ENCODE data around the gene SLC35D2. TPM values are rescaled to one million over a fixed set of nuclear protein-coding genes. Genes with fewer than 3 reads are reported as not detected.

The SLC35D2 gene
- total RNA-seq, 2 experiments from 2014 or later: 0.44 to 1.4 TPM

DNA sequence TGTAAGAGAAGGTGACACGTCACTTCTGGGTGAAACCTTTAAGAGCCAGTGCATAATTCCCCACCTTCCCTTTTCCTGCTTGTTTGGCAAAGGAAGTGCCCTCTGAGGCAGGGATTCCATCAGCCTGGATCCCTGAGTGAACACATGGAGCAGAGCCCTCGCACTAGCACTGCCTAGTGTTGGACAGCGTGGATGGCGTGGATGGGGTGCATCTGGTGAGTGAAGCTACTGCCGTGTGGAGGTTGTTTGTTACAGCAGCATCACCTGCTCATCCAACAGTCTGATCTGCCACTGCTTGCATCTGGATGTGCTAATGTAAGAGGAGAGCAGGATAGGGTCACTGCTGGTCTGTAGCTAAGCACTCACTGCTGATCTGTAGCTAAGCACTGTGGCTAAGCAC is 35.2 kb downstream of the SLC35D2 start:
- no peak overlapping the region for H3K27ac ChIP-seq (ENCODE audit: low read depth, low read length, poor library complexity, severe bottlenecking)
- no peak for DNase-seq (ENCODE audit: low spot score)
- H3K36me3 ChIP-seq (ENCODE audit: insufficient read depth, low read length): 0 out of 2 replicates have a peak, but pooled peaks cover 3% of the 10 kb centered on the region
- intact Hi-C loops (cut with micrococcal nuclease; ENCODE audit: unreplicated experiment): no loop called here
- no peaks in the 10 kb centered on the region for H3K9me2 ChIP-seq (ENCODE audit: insufficient read depth, low read length)
- no peaks in the 10 kb centered on the region for H3K9me3 ChIP-seq (ENCODE audit: low read length)
- CTCF ChIA-PET (ENCODE audit: unreplicated experiment): no interaction called here
- no peak overlapping the region for H2AFZ ChIP-seq (ENCODE audit: low read length)
- TF ChIP-seq EZH2phosphoT487 (IDR thresholded peaks at IDR 0.05; ENCODE audit: borderline replicate concordance, low read depth, low read length) (no peak), CTCF (conservative IDR thresholded peaks at IDR 0.05; ENCODE audit: low read length) (no peak)
- H3K4me2 ChIP-seq (ENCODE audit: low read length): no peak overlapping the region
- POLR2A ChIA-PET: no interaction called here
- H3K4me1 ChIP-seq (ENCODE audit: insufficient read depth, low read length, poor library complexity, severe bottlenecking): no peaks in the 10 kb centered on the region
- H4K20me1 ChIP-seq (ENCODE audit: insufficient read depth, low read length): no peaks in the 10 kb centered on the region
- H3K4me3 ChIP-seq (ENCODE audit: low read depth, low read length, poor library complexity, severe bottlenecking): no peak overlapping the region
- no TSS peak for BruUV-seq (replicated peaks)
- no peaks in the 10 kb centered on the region for H3K79me2 ChIP-seq (ENCODE audit: insufficient read depth, low read depth, low read length)

DNA sequence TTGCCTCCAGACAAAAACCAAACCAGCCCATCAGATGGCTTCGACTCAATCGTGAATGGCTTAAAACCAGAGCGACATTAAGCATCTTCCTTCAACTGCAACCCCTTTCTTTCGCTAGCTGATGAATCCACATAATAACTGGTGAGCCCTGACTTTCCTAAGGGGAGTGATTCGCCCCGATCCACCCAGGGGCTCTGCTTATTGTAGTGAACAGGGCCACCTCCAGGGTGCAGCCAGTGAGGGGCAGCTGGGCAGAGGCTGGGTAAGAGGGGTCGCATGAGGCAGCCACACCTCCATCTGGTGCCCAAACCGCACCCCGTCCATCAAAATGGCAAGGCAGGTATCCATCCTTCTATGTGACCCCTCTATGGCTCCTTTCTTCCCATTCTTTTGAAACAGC is 38.0 kb downstream of the SLC35D2 start:
- ChIA-PET CTCF (ENCODE audit: unreplicated experiment) (no interaction called here), POLR2A (interaction anchor here (0.6 kb wide), 1 partner anchor 97 kb away, joined by 4 read pairs; no protein-coding TSS in a partner anchor)
- no peak for TF ChIP-seq EZH2phosphoT487 (IDR thresholded peaks at IDR 0.05; ENCODE audit: borderline replicate concordance, low read depth, low read length)
- TF ChIP-seq CTCF (conservative IDR thresholded peaks at IDR 0.05; ENCODE audit: low read length): no peak
- Histone ChIP-seq H3K9me2 (ENCODE audit: insufficient read depth, low read length) (no peaks in the 10 kb centered on the region), H3K27ac (ENCODE audit: low read depth, low read length, poor library complexity, severe bottlenecking) (no peak overlapping the region), H3K36me3 (ENCODE audit: insufficient read depth, low read length) (no peaks in the 10 kb centered on the region), H4K20me1 (ENCODE audit: insufficient read depth, low read length) (no peaks in the 10 kb centered on the region), H3K79me2 (ENCODE audit: insufficient read depth, low read depth, low read length) (no peaks in the 10 kb centered on the region), H3K4me3 (ENCODE audit: low read depth, low read length, poor library complexity, severe bottlenecking) (no peak overlapping the region), H3K4me1 (ENCODE audit: insufficient read depth, low read length, poor library complexity, severe bottlenecking) (no peaks in the 10 kb centered on the region), H3K4me2 (ENCODE audit: low read length) (no peak overlapping the region), H2AFZ (ENCODE audit: low read length) (no peak overlapping the region), H3K9me3 (ENCODE audit: low read length) (no peaks in the 10 kb centered on the region)
- BruUV-seq (replicated peaks): no TSS peak
- intact Hi-C loops (cut with micrococcal nuclease; ENCODE audit: unreplicated experiment): no loop called here
- no peak for DNase-seq (ENCODE audit: low spot score)

DNA sequence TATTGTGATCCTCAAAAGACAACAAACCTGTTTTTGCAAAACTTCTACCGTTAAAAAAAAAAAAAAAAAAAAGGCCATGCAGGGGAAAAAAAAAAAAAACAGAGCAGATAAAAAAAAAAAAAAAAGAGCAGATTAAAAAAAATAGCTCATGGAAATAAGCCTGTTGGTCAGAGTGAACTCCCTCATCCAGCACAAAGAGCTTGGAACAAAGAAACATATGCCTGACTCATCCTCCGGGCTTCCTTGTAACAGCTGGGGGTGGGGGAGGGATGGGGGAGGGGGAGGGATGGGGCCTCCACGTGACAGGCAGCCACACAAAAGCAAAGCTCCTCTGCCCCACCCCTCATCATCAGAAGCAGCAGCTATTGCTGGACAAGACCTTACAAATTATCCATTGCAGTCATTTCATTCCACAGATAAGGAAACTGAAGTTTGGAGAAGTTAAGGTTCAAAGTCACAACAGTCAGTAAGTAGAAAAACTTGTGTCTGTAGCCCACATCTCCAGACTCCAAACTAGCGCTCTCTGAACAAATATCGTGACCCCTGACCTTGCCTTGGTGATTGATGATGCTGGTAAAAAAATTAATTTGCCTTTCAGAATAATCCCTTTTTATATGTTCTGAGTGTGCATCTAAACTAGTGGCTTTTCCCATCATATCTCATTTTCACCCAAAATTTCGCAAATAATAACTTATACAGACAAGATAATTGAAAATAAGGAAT is 38.9 kb downstream of the SLC35D2 start:
- intact Hi-C loops (cut with micrococcal nuclease; ENCODE audit: unreplicated experiment): no loop called here
- no TSS peak for BruUV-seq (replicated peaks)
- Histone ChIP-seq H3K4me1 (ENCODE audit: insufficient read depth, low read length, poor library complexity, severe bottlenecking) (no peaks in the 10 kb centered on the region), H3K9me2 (ENCODE audit: insufficient read depth, low read length) (no peaks in the 10 kb centered on the region), H3K27ac (ENCODE audit: low read depth, low read length, poor library complexity, severe bottlenecking) (no peak overlapping the region), H3K9me3 (ENCODE audit: low read length) (no peaks in the 10 kb centered on the region), H3K4me3 (ENCODE audit: low read depth, low read length, poor library complexity, severe bottlenecking) (no peak overlapping the region), H3K79me2 (ENCODE audit: insufficient read depth, low read depth, low read length) (no peaks in the 10 kb centered on the region), H3K4me2 (ENCODE audit: low read length) (no peak overlapping the region), H4K20me1 (ENCODE audit: insufficient read depth, low read length) (no peaks in the 10 kb centered on the region), H2AFZ (ENCODE audit: low read length) (no peak overlapping the region), H3K36me3 (ENCODE audit: insufficient read depth, low read length) (no peaks in the 10 kb centered on the region)
- TF ChIP-seq CTCF (conservative IDR thresholded peaks at IDR 0.05; ENCODE audit: low read length): no peak
- no peak for TF ChIP-seq EZH2phosphoT487 (IDR thresholded peaks at IDR 0.05; ENCODE audit: borderline replicate concordance, low read depth, low read length)
- CTCF ChIA-PET (ENCODE audit: unreplicated experiment): no interaction called here
- peak; percentile 2 for DNase-seq (ENCODE audit: low spot score)
- POLR2A ChIA-PET: interaction anchor here (0.6 to 0.7 kb wide), 6 partner anchors 196 to 1397 kb away, joined by 3 to 6 read pairs (median 4); no protein-coding TSS in a partner anchor
